Upper lobe of left lung (tissue), 4 donors: ENCODE results near the gene KDM5A.

ENCODE experiments used
- CTCF ChIP-seq, 6 experiments: fragments of 450-650 bp in 4 of 6; fragments of 200-600 bp in 2 of 6; sonication (generic) in 2 of 6; IDR thresholded peaks; one replicate each; pipeline ENCODE4 v1.5.1; 2016 to 2019; ENCODE audit warnings: antibody characterized with exemption in 6 of 6
- EP300 ChIP-seq, 4 donors: sonication (generic); formaldehyde crosslinking; IDR thresholded peaks; one replicate each; pipeline ENCODE4 v1.5.1; 2017; ENCODE audit warnings: antibody characterized with exemption in 4 of 4, control low read depth in 2 of 4
- POLR2A ChIP-seq, 4 donors: fragments of 450-650 bp; IDR thresholded peaks; one replicate each; pipeline ENCODE4 v1.5.1; 2016 to 2017; ENCODE audit warnings: antibody characterized with exemption in 4 of 4, mild to moderate bottlenecking in 2 of 4
- POLR2AphosphoS5 ChIP-seq, 2 donors: sonication (generic); formaldehyde crosslinking; IDR thresholded peaks; one replicate each; pipeline ENCODE4 v1.5.1; 2017; ENCODE audit warnings: antibody characterized with exemption in 2 of 2

GRCh38 chr12:304805-305204 is 84.3 kb downstream of the KDM5A start:
- TF ChIP-seq CTCF (IDR thresholded peaks at IDR 0.05) = no peak
- TF ChIP-seq POLR2A (IDR thresholded peaks at IDR 0.05) = no peak
- no peak for TF ChIP-seq POLR2AphosphoS5 (IDR thresholded peaks at IDR 0.05)
- no peak for TF ChIP-seq EP300 (IDR thresholded peaks at IDR 0.05)
